ENCODE results near the gene CLCN6. TPM values are rescaled to one million over a fixed set of nuclear protein-coding genes. Genes with fewer than 3 reads are reported as not detected.

Gene CLCN6
- total RNA-seq, 4 donors from 2014 or later, result 14.0 to 184 (median 30.7) TPM

- no peak overlapping the region for H3K4me3 ChIP-seq
- no peak for DNase-seq
- no peak overlapping the region for H3K27ac ChIP-seq
- no peaks in the 10 kb centered on the region for H3K4me1 ChIP-seq
- TF ChIP-seq POLR2A (IDR thresholded peaks at IDR 0.05), result no peak
- TF ChIP-seq EP300 (IDR thresholded peaks at IDR 0.05; ENCODE audit: low read depth), result peak; percentile 75
- 63 to 66% methylated on average over 9 to 10 of the region's 10 CpGs for WGBS, 2 donors (ENCODE audit: low coverage in 1 of 2)
- intact Hi-C loops (cut with DNase I; ENCODE audit: low total_unique reads) (no loop called here), in situ Hi-C loops (cut with MboI; ENCODE audit: low pct_ligation_motif_present in 1 of 4, low pct_unique_long_range_greater_than_20kb in 1 of 4, low sequenced_read_pairs in 3 of 4) (no loop called here)
- H3K9me3 ChIP-seq, result no peaks in the 10 kb centered on the region
- no peaks in the 10 kb centered on the region for H3K36me3 ChIP-seq
- H3K27me3 ChIP-seq, result peaks cover 5% of the 10 kb centered on the region
Observed at GRCh38 chr1:11874258-11874562, 68.2 kb downstream of the CLCN6 start.

- Histone ChIP-seq H3K4me1 (no peaks in the 10 kb centered on the region), H3K9me3 (no peaks in the 10 kb centered on the region), H3K4me3 (no peak overlapping the region), H3K36me3 (no peaks in the 10 kb centered on the region), H3K27ac (no peak overlapping the region), H3K27me3 (peaks cover 5% of the 10 kb centered on the region)
- no peak for DNase-seq
- TF ChIP-seq CTCF (IDR thresholded peaks at IDR 0.05), result no peak
- TF ChIP-seq EP300 (IDR thresholded peaks at IDR 0.05; ENCODE audit: low read depth), result no peak
- TF ChIP-seq POLR2AphosphoS5 (IDR thresholded peaks at IDR 0.05), result no peak
- TF ChIP-seq POLR2A (IDR thresholded peaks at IDR 0.05), result no peak
- intact Hi-C loops (cut with DNase I; ENCODE audit: low total_unique reads) (no loop called here), in situ Hi-C loops (cut with MboI; ENCODE audit: low pct_ligation_motif_present in 1 of 4, low pct_unique_long_range_greater_than_20kb in 1 of 4, low sequenced_read_pairs in 3 of 4) (no loop called here)
- 63 to 75% methylated on average over 2 to 6 of the region's 6 CpGs for WGBS, 2 donors (ENCODE audit: low coverage in 1 of 2)
Observed at GRCh38 chr1:11874624-11875023, 68.6 kb downstream of the CLCN6 start.

GRCh38 chr1:11875094-11875493 lies 69.1 kb downstream of the CLCN6 start:
- in situ Hi-C loops (cut with MboI; ENCODE audit: low pct_ligation_motif_present in 1 of 4, low pct_unique_long_range_greater_than_20kb in 1 of 4, low sequenced_read_pairs in 3 of 4), result no loop called here
- intact Hi-C loops (cut with DNase I; ENCODE audit: low total_unique reads), result no loop called here
- H3K36me3 ChIP-seq, result no peaks in the 10 kb centered on the region
- peaks cover 5% of the 10 kb centered on the region for H3K27me3 ChIP-seq
- no peak for TF ChIP-seq POLR2AphosphoS5 (IDR thresholded peaks at IDR 0.05)
- no peak for TF ChIP-seq POLR2A (IDR thresholded peaks at IDR 0.05)
- TF ChIP-seq EP300 (IDR thresholded peaks at IDR 0.05; ENCODE audit: low read depth), result no peak
- TF ChIP-seq CTCF (IDR thresholded peaks at IDR 0.05), result no peak
- WGBS, 2 donors (ENCODE audit: low coverage in 1 of 2), result 88% methylated on average over 10 of the region's 10 CpGs; no CpG with 5 or more reads in 1 of the 2 donors
- H3K4me1 ChIP-seq, result peaks cover 0 to 2% (median 0%) of the 10 kb centered on the region in 4 donors
- no peak for DNase-seq
- H3K4me3 ChIP-seq, result no peak overlapping the region
- no peak overlapping the region for H3K27ac ChIP-seq
- H3K9me3 ChIP-seq, result no peaks in the 10 kb centered on the region

GRCh38 chr1:11877074-11877473 lies 71.1 kb downstream of the CLCN6 start:
- WGBS, 2 donors (ENCODE audit: low coverage in 1 of 2), result 50 to 57% methylated on average over 2 to 6 of the region's 6 CpGs
- H3K9me3 ChIP-seq, result no peaks in the 10 kb centered on the region
- H3K27me3 ChIP-seq, result no peaks in the 10 kb centered on the region
- in situ Hi-C loops (cut with MboI; ENCODE audit: low pct_ligation_motif_present in 1 of 4, low pct_unique_long_range_greater_than_20kb in 1 of 4, low sequenced_read_pairs in 3 of 4) (no loop called here), intact Hi-C loops (cut with DNase I; ENCODE audit: low total_unique reads) (no loop called here)
- H3K36me3 ChIP-seq, result no peaks in the 10 kb centered on the region
- H3K4me3 ChIP-seq, result no peak overlapping the region
- DNase-seq, result no peak
- H3K4me1 ChIP-seq, result peaks cover 0 to 7% (median 0%) of the 10 kb centered on the region in 4 donors
- H3K27ac ChIP-seq, result no peak overlapping the region
- TF ChIP-seq EP300 (IDR thresholded peaks at IDR 0.05; ENCODE audit: low read depth), result no peak
- no peak for TF ChIP-seq POLR2AphosphoS5 (IDR thresholded peaks at IDR 0.05)
- no peak for TF ChIP-seq CTCF (IDR thresholded peaks at IDR 0.05)
- TF ChIP-seq POLR2A (IDR thresholded peaks at IDR 0.05), result no peak
